Retinal pigment epithelial cell (primary cell): ENCODE data around the gene CEP83.
"Not testable (repeated sequence)": the region's sequence is repeated elsewhere in the genome, so short reads cannot be mapped to it uniquely, and the experiment has no call there.

ENCODE experiments used
- DNase-seq: peaks from one replicate; pipeline ENCODE4 v3.0.0-alpha.2; 2010; ENCODE audit warnings: low read depth
- H3K4me3 ChIP-seq: 2 replicates; pipeline ENCODE4 v1.5.1; 2011; ENCODE audit warnings: mild to moderate bottlenecking, low read length, control low read depth, moderate library complexity
- CTCF ChIP-seq: conservative IDR thresholded peaks from 2 replicates; pipeline ENCODE4 v1.5.1; 2011; ENCODE audit warnings: low read depth, low read length, control low read depth, inconsistent platforms

The CEP83 gene

GRCh38 chr12:94322346-94322745, 137.3 kb downstream of the CEP83 start:
- H3K4me3 ChIP-seq = no peak overlapping the region
- TF ChIP-seq CTCF = no peak
- DNase-seq = no peak

- no peak for TF ChIP-seq CTCF
- no peak for DNase-seq
- no peak overlapping the region for H3K4me3 ChIP-seq
Measured at GRCh38 chr12:94320109-94320508, 139.6 kb downstream of the CEP83 start.

GRCh38 chr12:94318181-94318580, 141.5 kb downstream of the CEP83 start:
- DNase-seq = no peak
- H3K4me3 ChIP-seq = no peak overlapping the region
- no peak for TF ChIP-seq CTCF

GRCh38 chr12:94316600-94316999, 143.1 kb downstream of the CEP83 start:
- H3K4me3 ChIP-seq, DNase-seq: not testable (repeated sequence)

- no peak overlapping the region for H3K4me3 ChIP-seq
- no peak for DNase-seq
- TF ChIP-seq CTCF = no peak
Measured at GRCh38 chr12:94312378-94312777, 147.3 kb downstream of the CEP83 start.

GRCh38 chr12:94309373-94309772, 150.3 kb downstream of the CEP83 start:
- TF ChIP-seq CTCF = no peak
- DNase-seq = no peak
- H3K4me3 ChIP-seq = no peak overlapping the region

GRCh38 chr12:94308612-94309011, 151.1 kb downstream of the CEP83 start:
- DNase-seq = no peak
- H3K4me3 ChIP-seq = no peak overlapping the region
- TF ChIP-seq CTCF = no peak
